Activated CD8-positive, alpha-beta memory T cell treated with anti-CD3 and anti-CD28 coated beads, Interleukin-2, amount 50 U/mL, for 24 hours (primary cell): ENCODE results near the gene SOS2.
"Not testable (repeated sequence)": the region's sequence is repeated elsewhere in the genome, so short reads cannot be mapped to it uniquely, and the experiment has no call there.

Source experiments
- DNase-seq: peaks from one replicate; pipeline ENCODE4 v3.0.0-alpha.2; 2020; ENCODE audit errors: extremely low read depth

The SOS2 gene

DNA sequence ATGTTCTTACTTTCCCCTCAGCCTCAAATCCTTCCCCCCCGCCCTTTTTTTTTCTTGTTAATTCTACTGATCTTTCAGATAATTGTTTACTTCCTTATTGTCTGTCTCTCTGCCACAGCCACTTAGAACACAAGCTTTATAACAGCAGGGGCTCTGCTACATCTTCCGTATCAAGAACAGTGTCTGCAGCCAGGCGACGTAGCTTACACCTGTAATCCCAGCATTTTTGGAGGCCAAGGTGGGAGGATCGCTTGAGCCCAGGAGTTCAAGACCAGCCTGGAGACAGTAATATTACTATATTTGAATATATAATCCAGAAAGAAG, 5.4 kb downstream of the SOS2 start:
- DNase-seq, result no peak

DNA sequence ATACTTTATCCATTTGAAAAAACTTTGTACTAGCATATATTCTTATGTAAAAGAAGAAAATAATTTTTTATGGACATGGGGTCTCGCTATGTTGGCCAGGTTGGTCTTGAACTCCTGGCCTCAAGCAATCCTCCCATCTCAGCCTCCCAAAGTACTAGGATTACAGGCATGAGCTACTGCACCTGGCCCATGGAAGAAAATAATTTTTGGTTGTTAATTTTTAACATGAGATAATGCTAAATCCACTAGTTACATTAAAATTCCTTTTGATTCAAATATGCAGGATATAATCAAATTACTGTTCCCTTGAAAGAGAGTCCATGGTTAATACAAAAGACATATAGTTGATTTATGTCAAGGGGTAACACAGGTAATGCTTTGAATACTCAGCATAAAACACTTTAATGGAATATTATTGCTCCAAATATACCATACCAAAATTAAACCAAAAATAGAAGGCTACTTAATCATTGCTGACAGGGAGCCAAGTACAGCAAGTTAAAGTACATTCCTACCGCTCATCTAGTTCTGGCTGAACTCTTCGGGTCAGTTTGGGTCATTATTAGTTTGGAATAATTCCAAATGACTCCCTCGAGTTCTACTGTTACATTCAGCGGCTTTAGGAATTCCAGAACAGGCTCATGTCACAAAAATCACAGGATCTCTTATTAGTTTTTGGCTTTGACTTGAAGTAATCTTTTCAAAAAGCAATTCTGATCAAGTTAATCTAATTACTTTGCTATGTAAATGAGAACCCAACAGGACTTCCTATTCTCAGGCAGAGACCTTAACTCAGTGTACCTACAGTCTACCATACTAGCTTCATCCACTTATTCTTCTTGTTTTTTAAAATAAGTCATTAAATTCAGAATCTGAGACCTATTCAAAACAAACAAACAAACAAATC, 6.1 kb downstream of the SOS2 start:
- DNase-seq, result no peak

DNA sequence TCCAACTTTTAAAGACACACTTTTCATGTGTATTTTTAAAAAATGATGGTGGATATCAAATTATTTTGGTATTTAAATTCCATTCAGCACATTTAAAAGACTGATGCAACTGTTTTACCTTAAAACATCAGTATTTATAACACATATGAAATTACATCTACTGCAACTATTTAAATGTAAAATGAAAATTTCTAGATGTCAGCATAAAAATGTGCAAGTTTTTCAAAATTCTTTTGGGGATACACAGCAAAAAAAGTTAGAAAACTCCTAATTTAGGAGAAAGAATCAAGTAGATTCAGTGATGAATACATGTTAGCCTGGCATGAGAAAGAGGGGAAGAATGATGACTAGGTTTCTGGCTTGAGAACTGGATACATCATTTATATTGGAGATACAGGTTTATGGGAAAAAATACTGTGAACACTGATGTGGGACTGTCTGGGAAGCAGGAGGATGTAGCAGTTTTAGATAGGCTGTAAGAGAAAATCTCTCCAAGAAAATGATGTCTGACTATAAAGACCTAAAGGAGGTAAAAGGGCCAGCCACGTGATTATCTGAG, 9.2 kb downstream of the SOS2 start:
- DNase-seq, result no peak

DNA sequence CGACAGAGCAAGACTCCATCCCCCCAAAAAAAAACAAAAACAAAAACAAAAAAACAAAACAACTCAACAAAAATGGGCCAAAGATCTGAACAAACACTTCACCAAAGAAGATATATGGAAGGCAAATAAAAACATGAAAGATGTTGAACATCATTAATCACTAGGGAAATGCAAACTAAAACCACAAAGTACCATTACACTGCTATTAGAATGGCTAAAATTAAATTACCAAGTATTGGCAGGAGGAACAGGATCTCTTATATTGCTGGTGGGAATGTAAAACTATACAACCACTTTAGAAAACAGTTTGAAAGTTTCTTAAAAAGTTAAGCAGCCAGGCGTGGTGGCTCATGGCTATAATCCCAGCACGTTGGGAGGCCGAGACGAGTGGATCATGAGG, 12.9 kb downstream of the SOS2 start:
- no peak for DNase-seq

DNA sequence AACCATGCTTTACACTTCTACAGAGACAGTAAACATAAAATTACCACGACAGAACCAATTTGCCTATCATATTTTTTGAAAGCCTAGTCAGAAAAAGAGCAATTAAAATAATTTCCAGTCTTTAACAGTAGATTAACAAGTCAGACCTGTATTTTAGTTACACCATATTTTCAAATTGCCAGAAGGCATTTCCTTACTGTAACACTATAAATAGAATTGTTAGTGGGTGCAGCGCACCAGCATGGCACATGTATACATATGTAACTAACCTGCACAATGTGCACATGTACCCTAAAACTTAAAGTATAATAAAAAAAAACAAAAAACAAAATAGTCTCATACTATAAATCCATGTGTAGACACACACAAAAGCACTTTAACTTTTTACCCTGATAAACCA, 16.0 kb downstream of the SOS2 start:
- DNase-seq, result no peak

DNA sequence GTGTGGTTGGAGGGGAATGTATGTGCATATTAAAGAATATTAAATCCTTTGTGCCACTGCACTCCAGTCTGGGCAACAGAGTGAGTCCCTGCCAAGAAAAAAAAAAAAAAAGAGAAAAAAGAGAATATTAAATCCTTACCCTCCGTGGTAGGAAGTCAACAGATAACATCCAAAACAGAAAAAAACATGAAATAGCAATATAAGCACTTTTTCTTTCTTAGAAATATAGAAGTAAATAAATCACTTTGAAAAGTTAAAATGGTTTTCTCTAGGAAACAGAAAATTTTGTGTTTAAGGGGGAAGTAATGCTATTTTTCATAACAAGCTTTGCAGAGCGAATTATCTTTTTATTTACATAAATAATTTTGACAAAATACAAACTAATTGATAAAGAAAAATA, 17.6 kb downstream of the SOS2 start:
- DNase-seq, result no peak

DNA sequence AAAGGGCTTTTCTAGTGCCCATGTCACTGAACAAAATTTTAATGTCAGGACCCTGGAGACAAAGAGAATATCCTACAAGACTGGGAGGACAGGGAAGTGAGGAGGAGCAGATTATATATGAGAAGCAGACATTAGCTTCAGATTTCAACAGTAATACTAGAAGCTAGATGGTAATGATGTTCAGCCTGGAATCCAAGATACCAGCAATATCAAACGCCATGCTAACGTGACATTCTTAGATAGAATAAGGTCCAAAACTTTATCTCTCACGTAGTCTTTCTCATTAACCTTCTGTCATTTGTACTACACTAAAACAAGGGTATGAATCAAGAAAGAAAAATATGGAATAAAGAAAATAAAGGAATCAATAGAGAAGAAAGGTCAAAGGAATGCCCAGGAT, 18.7 kb downstream of the SOS2 start:
- no peak for DNase-seq

DNA sequence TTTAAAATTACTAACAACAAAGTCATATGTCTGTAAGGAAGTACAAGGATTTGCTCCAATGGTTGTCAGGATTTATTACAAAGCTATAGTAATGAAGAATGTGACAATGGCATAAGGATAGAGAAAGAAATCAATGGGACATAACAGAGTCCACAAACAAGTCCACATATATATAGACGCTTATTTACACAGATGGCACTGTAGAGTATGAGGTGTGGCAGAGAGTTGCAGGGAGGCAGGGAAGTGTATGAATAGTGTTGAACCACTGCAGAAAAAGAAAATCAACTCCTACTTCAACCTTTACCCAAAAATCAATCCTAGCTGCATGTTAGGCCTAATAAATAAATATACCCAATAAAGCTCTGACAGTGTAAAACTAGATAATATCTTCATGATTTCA, 21.3 kb downstream of the SOS2 start:
- no peak for DNase-seq

DNA sequence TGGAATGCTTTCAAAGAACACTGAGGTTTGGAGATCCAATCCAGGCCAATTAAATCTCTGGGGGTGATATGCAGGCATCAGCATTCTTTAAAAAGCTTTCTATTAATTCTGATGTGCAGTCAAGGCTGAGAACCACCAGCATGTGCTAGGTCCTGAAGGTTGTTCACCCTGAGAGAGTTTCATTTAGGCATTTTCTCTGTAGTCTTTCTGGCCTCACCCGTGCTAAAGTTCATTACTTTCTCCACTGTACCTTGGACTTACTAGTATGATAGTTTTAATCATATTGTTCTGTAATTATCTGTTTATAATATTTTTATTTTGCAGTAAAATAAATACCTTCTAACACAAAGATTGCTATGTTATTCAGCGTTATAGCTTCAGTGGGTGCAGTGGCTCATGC, 32.9 kb downstream of the SOS2 start:
- no peak for DNase-seq

DNA sequence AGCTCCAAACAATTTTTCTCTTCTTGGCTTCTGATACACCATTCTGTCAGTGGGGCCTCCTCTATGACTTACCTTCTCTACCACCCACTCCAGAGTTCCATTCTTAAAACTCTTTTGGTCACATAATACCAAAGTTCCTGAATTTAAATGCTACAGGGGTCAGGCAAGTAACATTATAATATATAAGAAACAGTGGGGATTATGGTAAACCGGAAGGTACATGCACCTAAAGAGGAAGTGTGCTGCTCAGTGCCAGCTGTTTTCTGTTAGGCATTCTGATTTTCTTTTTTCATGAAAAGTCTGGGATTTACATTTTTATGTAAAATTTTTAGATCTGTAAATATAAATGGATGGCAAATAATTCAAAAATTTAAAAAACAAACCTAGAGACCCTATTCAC, 39.9 kb downstream of the SOS2 start:
- DNase-seq, result no peak

DNA sequence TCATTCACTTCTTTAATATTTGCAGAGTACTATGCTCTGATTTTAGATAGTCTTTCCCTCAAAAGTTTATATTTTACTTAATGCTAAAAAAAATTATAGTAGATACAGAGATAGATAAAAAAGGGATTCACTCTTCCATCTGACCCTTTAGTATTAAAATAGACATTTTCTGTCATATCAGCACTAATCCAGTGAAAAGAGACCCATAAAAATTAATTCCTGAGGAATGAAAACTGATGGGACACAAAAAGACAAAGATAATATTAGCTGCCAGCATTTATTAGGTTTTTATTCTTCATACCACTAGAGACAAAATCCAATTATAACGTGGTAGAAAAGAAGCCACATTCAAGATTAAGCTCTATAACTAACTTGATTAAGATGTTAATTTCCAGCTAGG, 45.3 kb downstream of the SOS2 start:
- no peak for DNase-seq

DNA sequence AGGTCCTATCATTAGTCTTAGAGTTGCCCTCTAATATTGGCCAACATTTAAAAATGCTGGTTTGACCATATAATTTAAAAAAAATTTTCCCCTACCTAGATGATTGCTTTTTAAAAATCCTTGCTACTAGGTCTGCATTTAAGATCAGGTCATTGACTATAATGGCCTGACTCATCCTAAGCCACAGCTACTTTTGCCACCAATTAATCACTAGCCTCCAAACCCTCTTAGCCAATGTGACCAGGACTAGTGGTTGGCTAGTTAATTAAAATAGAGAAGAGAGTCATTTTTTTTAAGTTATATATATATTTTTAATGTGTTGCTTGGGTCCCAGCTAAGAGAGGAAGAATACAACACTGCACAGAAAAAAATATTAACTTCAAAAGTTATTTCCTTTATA, 57.5 kb downstream of the SOS2 start:
- DNase-seq, result no peak

DNA sequence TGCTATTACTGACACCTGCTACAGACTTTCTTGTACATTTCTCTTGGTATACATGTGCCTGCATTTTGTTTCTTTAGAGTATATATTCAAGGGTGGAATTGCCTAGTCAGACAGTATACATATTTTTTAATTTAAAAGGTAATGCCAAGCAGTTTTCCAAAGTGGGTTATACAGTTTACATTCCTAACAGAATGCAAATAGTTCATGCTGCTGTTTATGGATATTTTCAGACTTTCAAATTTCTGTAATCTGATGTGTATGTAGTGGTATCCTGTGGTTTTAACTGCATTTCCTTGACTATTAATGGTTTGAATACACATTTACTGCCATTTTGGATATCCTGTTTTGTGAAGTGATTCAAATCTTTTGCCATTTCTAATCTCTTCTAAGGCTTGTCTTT, 59.5 kb downstream of the SOS2 start:
- no peak for DNase-seq

DNA sequence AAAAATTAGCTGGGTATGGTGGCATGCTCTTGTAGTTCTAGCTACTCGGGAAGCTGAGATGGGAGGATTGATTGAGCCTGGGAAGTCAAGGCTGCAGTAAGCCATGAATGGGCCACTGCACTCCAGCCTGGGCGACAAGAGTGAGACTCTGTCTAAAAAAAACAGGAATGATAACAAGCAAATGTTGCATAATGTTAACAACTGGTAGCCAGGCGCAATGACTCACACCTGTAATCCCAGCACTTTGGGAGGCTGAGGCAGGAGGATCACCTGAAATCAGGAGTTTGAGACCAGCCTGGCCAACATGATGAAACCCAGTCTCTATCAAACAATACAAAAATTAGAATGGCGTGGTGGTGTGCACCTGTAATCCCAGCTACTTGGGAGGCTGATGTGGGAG, 64.0 kb downstream of the SOS2 start:
- DNase-seq, result not testable (repeated sequence)

DNA sequence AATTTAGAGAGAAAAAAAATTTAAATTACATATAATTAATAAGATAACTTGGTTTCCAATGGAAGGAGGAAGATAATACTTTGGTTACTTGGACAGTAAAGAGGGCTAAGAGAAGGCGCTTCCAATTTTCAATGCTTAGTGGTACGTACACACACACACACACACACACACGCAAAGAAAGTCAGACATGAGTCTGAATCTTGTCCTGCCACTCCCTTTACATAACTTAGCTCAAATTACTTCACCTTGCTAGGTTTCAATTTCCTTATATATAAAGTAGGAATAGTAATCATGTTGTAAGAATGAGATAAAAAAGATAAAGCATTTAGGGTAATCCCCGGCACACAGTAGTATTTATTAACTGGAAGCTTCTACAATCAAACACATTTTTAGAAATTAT, 75.3 kb downstream of the SOS2 start:
- DNase-seq, result no peak

DNA sequence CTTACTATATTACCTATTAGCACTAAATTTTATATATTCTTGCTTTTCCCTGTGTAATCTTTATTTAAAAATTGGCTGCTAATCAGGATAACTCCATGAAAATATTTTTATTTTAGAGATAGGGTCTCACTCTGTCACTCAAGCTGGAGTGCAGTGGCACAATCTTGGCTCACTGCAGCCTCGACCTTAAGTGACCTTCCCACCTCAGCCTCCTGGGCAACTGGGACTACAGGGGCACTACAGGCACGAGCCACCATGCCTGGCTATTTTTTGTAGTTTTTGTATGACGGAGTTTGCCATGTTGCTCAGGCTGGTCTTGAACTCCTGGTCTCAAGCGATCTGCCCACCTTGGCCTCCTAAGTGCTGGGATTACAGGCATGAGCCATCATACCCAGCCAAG, 82.6 kb downstream of the SOS2 start:
- no peak for DNase-seq

DNA sequence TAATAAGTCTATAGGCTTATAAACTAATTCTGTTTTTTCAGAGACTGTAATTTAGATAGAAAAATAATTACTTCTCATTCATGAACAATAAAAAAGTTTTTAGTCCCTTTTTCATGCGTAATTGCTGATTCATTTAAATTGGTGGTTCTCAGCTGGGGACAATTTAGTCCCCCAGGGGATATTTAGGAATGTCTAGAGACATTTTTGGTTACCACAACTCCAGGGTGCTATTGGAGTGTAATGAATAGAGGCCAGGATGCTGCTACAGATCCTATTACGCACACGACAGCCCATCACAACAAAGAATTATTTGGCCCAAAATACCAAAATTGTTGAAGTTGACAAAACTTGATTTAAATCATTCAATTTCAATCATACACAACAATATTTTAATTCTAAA, 92.2 kb downstream of the SOS2 start:
- DNase-seq, result no peak

DNA sequence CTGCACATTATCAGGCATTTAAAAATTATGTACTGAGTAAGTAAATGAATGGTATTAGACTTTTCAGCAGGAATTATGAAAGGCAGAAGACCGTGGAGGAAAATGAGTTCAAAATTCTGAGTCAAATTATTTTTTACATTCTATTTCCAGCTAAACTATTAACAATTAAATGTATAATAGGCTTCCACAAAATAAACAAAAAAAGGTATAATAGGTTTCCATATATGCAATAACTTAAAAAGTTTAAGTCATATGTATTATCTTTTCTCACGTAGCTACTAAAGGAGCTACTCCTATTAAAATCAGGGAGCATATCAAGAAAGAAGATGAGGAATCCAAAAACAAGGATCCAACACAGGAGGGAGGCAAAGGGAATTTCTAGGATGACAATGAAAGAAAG, 103.6 kb downstream of the SOS2 start:
- DNase-seq, result no peak

DNA sequence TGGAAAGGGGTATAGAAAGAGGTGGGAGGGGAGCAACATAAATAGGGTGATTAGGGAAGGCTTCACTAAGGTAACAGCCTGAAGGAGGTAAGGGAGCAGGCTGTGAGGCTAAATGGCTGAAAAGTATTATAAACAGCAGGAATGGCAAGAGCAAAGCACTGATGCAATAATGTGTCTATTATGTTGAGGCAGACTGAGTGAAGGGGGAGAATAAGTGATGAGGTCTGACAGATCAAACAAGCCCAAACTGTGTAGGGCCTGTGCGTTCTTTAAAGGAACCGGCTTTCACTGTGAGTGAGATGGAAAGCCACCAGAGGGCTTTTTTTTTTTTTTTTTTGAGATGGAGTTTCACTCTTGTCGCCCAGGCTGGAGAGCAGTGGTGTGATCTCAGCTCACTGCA, 108.3 kb downstream of the SOS2 start:
- no peak for DNase-seq

DNA sequence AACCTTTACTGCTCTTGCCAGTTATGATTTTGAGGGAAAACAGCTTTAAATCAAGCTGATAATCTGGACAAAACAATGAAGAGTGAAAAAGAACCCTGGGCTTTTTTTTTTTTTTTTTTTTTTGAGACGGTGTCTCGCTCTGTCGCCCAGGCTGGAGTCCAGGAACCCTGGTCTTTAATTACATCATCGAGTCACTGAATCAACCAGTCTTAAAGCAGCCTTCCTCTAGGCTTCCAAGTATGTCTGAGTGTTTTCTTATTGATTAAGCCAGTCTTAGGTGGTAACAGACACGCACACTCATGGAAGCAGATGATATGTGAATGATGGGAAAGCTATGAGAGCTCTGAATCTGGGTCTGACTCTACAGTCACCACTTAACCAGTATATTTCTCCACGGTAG, 109.1 kb downstream of the SOS2 start:
- no peak for DNase-seq

DNA sequence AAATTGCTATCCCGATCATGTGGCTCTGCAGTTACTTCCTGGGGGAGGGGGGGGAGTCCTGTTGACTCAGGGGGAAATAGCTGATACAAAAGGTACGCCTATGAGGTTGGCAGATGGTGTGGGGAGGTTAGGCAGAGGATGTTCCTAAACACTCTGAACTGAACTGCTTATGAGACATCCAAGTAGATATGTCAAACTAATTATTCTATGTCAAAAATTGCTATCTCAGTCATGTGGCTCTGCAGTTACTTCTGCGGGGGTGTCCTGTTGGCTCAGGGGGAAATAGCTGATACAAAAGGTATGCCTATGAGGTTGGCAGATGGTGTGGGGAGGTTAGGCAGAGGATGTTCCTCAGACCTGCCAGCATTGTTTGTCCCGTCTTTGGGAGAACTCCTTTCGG, 109.9 kb downstream of the SOS2 start:
- no peak for DNase-seq

DNA sequence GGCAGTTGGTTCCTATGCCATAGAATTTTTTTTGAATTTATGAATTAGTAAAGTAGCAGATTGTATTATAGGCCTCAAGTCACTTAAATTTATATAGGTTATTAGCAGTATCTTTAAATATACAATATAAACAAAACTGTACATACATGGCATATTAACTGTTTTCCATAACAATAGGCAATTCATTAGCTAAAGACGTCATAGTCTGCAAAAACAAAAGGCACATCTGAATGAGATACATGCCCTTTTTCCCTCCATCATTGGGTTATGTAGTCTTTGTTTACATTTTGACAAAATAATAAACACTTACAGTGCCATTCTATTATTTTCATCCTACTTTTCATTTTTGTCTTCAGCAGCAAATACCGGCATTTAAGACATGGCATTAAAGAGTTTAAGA, 113.9 kb downstream of the SOS2 start:
- DNase-seq, result no peak

DNA sequence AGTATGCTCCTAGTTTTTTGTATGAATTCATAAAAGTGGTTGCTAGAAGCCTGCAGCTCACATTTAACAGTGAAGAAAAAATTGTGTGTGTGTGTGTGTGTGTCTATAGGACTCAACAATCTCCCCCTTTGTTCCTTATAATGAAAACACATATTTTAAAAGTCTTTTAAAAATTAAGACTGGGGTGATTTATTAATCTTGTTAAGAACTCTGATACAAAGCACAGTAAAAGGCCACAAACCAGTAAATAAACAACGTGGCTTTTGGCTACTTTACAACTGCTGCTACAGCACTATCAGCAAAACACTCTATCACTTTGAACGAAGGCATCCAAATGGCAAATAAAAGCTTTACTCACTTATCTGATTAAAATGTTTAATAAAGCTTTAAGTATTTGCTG, 114.4 kb downstream of the SOS2 start:
- no peak for DNase-seq
